T-helper 2 cell treated with Interferon-gamma antibody and Interleukin-4, amounts not matched to agents 5 μg/mL and 100 μg/mL, for 36 hours (primary cell): ENCODE results near the gene TDRD7.

ENCODE experiments used
- DNase-seq: peaks from one replicate; pipeline ENCODE4 v3.0.0; 2021; ENCODE audit warnings: low spot score
- H3K27ac Mint-ChIP-seq: one replicate; pipeline ENCODE4 v1.8.0; 2021; ENCODE audit warnings: mild to moderate bottlenecking, mixed read lengths
- H3K27me3 Mint-ChIP-seq: one replicate; pipeline ENCODE4 v1.8.0; 2021; ENCODE audit warnings: low read depth, mixed read lengths
- H3K36me3 Mint-ChIP-seq: one replicate; pipeline ENCODE4 v1.8.0; 2021; ENCODE audit warnings: low read depth, mixed read lengths
- H3K4me1 Mint-ChIP-seq: one replicate; pipeline ENCODE4 v1.8.0; 2021; ENCODE audit warnings: low read depth, mixed read lengths
- H3K4me3 Mint-ChIP-seq: one replicate; pipeline ENCODE4 v1.8.0; 2022; ENCODE audit warnings: mild to moderate bottlenecking, moderate library complexity, mixed read lengths
- H3K9me3 Mint-ChIP-seq: one replicate; pipeline ENCODE4 v1.8.0; 2021; ENCODE audit warnings: mixed read lengths

The TDRD7 gene

GRCh38 chr9:97382099-97382718, 29.7 kb upstream of the TDRD7 start:
- H3K4me1 Mint-ChIP-seq = peaks cover 4% of the 10 kb centered on the region
- DNase-seq = no peak
- H3K4me3 Mint-ChIP-seq = no peak overlapping the region
- no peaks in the 10 kb centered on the region for H3K36me3 Mint-ChIP-seq
- H3K27me3 Mint-ChIP-seq = peaks cover 12% of the 10 kb centered on the region
- H3K9me3 Mint-ChIP-seq = no peaks in the 10 kb centered on the region
- H3K27ac Mint-ChIP-seq = no peak overlapping the region

DNA sequence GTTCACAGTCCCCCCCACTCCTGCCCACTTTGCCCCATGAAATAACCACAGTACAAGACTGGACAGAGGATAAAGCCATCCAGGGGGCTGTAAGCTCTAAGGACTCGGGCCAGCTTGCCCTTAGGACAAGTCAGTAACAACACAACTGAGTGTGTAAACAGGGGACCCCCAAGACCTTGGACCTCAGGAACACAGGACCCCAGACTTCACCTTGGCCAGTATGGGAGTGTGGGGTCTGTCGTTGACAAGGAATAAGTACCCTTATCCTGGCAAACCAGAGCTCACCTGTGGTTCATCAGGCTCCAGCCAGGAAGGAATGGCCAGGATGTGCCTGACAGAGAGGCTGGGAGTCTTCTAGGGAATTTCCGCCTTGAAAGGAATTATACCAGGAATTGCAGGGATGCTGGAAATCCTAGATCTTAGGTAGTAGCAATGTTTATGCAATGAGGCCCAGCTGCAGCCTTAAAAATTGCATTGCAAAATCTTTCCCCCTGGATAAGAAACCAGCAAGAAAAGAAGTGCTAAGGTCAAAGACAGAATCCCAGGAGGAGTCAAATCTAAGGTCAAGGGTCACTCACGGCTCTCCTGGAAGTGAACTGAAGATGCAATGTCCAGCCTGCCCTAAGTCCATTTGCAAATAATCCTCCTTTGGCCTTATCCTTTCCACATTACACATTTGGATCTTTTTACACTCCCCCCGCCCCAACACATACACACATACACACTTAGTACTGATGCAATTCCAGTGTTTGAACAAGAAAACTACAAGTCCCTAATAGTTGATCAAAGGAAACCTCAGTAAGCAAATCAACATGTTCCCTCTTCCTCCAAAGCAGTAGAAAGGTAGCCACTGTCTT, 27.3 kb upstream of the TDRD7 start:
- no peak overlapping the region for H3K4me3 Mint-ChIP-seq
- no peaks in the 10 kb centered on the region for H3K36me3 Mint-ChIP-seq
- H3K9me3 Mint-ChIP-seq = no peaks in the 10 kb centered on the region
- H3K27me3 Mint-ChIP-seq = peaks cover 12% of the 10 kb centered on the region
- no peak for DNase-seq
- H3K4me1 Mint-ChIP-seq = peaks cover 12% of the 10 kb centered on the region
- H3K27ac Mint-ChIP-seq = no peak overlapping the region

DNA sequence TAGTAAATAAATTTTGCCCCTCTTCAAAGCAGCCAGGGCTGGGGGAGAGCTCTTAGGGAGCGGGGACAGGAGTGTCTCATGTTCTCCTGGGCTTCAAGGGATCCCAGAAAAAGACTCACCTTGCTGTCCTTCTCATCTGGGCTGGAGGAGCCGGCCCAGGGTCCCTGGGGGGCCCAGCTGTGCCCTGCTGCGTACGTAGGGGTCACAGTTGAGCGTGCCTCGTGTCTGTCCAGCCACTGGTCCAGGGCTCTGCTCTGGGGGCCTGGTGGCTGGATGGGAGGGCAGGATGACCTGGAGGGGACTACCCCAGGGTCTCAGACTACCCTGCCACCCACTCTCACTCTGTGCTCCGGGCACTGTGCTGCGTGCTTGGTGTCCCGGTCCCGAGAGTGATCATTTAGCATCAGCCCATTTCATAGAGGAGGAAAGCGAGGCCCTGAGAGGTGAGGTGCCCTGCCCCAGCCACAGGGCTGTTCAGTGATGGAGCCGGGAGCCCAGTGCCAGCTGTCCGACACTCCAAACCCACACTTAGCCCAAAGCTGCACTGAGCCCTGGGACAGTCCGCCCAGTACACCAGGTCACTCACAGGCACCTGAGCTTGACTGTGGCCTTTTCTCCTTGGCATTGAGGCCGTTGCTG, 26.2 kb upstream of the TDRD7 start:
- no peak for DNase-seq
- peaks cover 14% of the 10 kb centered on the region for H3K27me3 Mint-ChIP-seq
- no peak overlapping the region for H3K27ac Mint-ChIP-seq
- H3K4me1 Mint-ChIP-seq = peaks cover 12% of the 10 kb centered on the region
- H3K4me3 Mint-ChIP-seq = no peak overlapping the region
- no peaks in the 10 kb centered on the region for H3K9me3 Mint-ChIP-seq
- no peaks in the 10 kb centered on the region for H3K36me3 Mint-ChIP-seq

DNA sequence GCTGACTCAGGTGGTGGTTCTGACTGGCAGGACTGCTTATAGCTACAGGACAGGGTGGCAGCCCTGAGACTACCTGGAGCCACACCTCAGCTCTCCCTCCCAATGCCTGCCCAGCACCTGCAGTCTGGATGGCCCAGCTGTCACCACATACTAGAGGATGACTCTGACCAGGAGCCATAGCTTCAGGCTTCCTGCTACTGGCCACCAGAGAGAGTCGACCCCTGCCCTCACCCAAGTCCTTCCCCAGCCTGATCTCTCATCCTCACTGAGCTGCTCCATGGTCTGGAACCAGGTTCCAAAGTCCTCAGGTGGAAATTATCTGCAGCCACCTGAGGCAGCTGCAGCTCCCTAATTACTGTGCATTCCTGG, 25.6 kb upstream of the TDRD7 start:
- no peak overlapping the region for H3K4me3 Mint-ChIP-seq
- no peaks in the 10 kb centered on the region for H3K9me3 Mint-ChIP-seq
- no peak overlapping the region for H3K27ac Mint-ChIP-seq
- no peaks in the 10 kb centered on the region for H3K36me3 Mint-ChIP-seq
- H3K4me1 Mint-ChIP-seq = peaks cover 12% of the 10 kb centered on the region
- DNase-seq = no peak
- H3K27me3 Mint-ChIP-seq = peaks cover 14% of the 10 kb centered on the region

DNA sequence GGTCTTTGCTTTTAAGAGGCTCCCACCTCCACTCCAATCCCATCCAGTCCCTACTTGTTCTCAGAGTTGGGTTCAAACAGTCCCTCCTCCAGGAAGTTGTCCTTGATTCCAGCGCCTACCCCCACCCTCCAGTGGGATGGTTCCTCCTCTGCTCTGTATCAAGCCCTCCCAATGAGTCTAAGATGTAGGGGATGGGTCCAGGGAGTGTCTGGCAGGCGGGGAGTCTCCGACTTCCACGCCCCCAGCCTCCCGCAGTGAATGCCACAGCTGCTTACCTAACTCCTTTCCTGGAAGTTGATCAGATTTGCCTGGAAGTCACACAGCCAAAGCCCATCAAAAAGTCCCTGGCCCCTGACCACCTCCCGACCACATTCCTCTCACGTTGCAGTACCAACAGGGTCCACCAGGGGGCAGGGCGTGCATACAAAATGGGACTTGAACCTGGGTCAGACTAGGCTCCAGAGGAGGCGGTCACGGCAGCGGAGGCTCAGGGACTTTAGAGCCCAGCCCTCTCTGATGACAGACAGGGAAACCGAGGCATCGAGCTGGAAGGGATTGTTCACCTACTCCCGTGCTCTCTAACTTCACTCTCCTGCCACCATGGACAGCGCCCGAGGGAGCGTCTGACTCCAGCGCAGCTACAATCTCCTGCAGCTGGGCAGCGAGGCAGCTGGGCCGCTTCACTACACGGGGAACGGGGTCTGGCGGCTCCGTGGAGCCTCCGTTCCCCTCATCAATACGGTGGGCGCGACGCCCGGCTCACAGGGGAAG, 25.0 kb upstream of the TDRD7 start:
- Mint-ChIP-seq H3K36me3 (no peaks in the 10 kb centered on the region), H3K4me3 (no peak overlapping the region), H3K27ac (no peak overlapping the region), H3K4me1 (peaks cover 12% of the 10 kb centered on the region), H3K9me3 (no peaks in the 10 kb centered on the region), H3K27me3 (peaks cover 18% of the 10 kb centered on the region)
- peak; percentile 69 for DNase-seq

DNA sequence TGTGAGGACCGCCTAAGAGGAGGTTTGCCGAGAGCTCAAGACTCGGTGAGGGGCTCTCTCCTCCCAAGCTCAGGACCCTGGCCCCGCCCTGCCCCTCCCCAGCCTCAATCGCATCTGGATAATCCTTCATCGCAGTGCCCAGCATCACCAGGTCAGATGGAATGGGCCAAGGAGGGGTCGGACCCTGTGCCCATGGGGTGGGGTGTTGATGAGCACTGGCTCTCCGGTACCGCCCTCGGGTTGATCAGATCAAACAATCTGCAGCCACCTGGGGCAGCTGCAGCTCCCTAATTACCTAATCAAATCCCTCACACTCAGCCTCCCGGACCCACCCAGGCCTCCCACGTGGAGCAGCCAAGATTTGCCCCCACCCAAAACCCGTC, 24.4 kb upstream of the TDRD7 start:
- Mint-ChIP-seq H3K4me3 (no peak overlapping the region), H3K27ac (no peak overlapping the region), H3K4me1 (peaks cover 12% of the 10 kb centered on the region), H3K27me3 (peaks cover 21% of the 10 kb centered on the region), H3K9me3 (no peaks in the 10 kb centered on the region), H3K36me3 (no peaks in the 10 kb centered on the region)
- no peak for DNase-seq

DNA sequence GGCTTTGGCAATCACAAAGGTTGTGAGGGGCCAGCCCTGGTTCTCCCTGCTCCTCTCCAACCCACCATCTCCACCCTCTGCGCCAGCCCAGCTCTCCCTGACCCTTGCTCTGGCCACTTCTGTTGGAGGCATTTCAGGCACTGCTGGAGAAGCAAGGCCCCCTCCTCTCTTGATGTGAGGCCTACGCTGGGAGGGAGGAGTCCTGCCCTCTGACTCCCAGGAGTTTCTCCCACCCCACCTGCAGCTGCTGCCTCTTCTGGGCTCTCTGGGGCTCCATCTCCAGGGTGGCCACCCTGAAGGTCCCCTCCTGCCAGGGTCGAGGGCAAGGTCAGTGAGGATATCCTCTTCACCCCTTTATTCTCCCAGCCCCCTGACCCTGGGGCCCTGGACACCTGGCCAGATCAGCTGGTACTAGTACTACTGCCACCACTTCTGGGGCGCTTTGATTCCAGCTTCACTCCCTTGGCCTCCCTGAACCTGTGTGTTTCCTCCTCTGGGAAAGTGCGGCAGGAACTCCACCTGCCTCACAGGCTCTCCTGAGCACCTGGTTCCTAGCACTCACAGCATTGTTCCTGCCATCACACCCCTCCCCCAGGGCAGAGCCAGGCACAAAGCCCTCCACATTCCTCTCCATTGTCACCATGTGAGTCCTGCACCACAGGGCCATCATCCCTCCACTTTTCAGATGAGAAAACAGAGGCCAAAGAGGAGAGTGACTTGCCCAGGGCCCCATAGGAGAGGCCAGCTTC, 23.8 kb upstream of the TDRD7 start:
- Mint-ChIP-seq H3K9me3 (no peaks in the 10 kb centered on the region), H3K27me3 (peaks cover 24% of the 10 kb centered on the region), H3K4me3 (no peak overlapping the region), H3K36me3 (no peaks in the 10 kb centered on the region), H3K4me1 (peaks cover 12% of the 10 kb centered on the region), H3K27ac (no peak overlapping the region)
- no peak for DNase-seq

DNA sequence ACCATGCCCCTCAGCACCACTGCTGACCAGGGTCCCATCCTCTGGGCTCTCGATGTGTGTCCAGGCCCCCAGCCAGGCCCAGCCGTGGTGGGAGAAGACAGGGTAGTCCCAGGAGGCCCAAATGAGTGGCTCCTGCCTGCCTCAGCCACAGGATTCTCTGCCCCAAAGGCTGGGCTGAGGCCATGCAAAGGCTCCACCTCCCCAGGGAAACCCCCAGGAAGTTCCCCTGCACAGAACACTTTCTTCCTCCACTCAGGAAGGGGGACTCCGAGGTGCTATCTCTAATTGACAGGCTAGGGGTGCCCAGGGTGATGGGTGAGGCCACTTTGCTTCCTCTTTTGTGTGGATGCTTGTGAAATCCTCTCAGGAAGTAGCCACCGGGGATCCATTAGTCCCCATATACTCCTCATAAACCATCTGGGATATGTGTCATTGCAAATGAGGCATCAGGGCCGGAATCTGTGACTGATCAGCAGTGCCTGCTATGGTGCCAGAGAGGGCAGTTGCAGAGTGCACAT, 23.1 kb upstream of the TDRD7 start:
- peak; percentile 57 for DNase-seq
- no peaks in the 10 kb centered on the region for H3K9me3 Mint-ChIP-seq
- peaks cover 12% of the 10 kb centered on the region for H3K4me1 Mint-ChIP-seq
- H3K27me3 Mint-ChIP-seq = peaks cover 29% of the 10 kb centered on the region
- no peaks in the 10 kb centered on the region for H3K36me3 Mint-ChIP-seq
- H3K4me3 Mint-ChIP-seq = no peak overlapping the region
- no peak overlapping the region for H3K27ac Mint-ChIP-seq

DNA sequence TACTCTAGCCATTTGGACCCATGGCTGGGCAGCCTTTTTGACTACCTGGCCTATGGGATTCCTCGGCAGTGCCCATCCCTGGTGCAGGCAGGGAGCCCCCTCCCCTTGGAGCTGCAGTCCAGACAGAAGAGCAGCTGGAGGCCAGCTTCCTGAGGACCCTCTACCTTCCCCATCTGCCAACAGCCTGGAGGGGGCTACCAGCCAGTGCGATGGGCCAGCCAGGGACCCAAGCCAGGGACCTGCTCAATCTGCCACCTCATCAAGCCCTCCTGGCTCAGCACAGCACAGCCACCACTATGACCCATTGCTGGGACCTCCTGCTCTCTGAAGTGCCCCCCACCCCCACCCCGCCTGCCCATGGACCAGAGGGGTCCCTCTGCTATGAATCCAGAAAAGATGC, 22.6 kb upstream of the TDRD7 start:
- Mint-ChIP-seq H3K9me3 (no peaks in the 10 kb centered on the region), H3K4me1 (peaks cover 12% of the 10 kb centered on the region), H3K27me3 (peaks cover 33% of the 10 kb centered on the region), H3K4me3 (no peak overlapping the region), H3K36me3 (no peaks in the 10 kb centered on the region), H3K27ac (no peak overlapping the region)
- DNase-seq = no peak

DNA sequence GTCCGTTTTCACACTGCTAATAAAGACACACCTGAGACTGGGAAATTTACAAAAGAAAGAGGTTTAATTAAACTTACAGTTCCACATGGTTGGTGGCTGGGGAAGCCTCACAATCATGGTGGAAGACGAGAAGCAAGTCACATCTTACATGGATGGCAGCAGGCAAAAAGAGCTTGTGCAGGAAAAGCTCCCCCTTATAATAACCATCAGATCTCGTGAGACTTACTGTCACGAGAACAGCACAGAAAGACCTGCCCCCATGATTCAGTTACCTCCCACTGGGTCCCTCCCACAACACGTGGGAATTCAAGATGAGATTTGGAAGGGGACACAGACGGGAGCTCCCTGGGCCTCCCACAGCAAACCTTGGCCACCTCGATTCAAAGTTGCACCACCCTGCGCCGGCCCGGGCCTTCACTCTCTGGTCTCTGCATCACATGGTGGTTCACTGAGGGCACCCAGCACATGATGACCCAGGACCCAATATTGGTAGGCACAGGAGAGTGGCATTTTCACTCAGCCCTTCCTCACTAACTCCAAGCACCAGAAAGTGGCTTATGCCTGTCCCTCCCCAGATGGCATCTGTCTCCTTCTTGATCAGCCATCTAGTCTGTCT, 21.0 kb upstream of the TDRD7 start:
- no peak for DNase-seq
- Mint-ChIP-seq H3K9me3 (no peaks in the 10 kb centered on the region), H3K27ac (no peak overlapping the region), H3K36me3 (no peaks in the 10 kb centered on the region), H3K27me3 (peaks cover 42% of the 10 kb centered on the region), H3K4me1 (peaks cover 14% of the 10 kb centered on the region), H3K4me3 (no peak overlapping the region)

GRCh38 chr9:97394881-97395280, 17.0 kb upstream of the TDRD7 start:
- Mint-ChIP-seq H3K9me3 (no peaks in the 10 kb centered on the region), H3K27ac (no peak overlapping the region), H3K4me1 (peaks cover 19% of the 10 kb centered on the region), H3K36me3 (no peaks in the 10 kb centered on the region), H3K4me3 (no peak overlapping the region), H3K27me3 (peaks cover 52% of the 10 kb centered on the region)
- DNase-seq = no peak

- Mint-ChIP-seq H3K4me3 (no peak overlapping the region), H3K27ac (no peak overlapping the region), H3K27me3 (peaks cover 51% of the 10 kb centered on the region), H3K4me1 (peaks cover 19% of the 10 kb centered on the region), H3K36me3 (no peaks in the 10 kb centered on the region), H3K9me3 (no peaks in the 10 kb centered on the region)
- no peak for DNase-seq
These were observed 16.2 kb upstream of the TDRD7 start for GRCh38 chr9:97395745-97396144.

GRCh38 chr9:97396256-97396655, 15.6 kb upstream of the TDRD7 start:
- Mint-ChIP-seq H3K9me3 (no peaks in the 10 kb centered on the region), H3K27me3 (peaks cover 52% of the 10 kb centered on the region), H3K4me1 (peaks cover 19% of the 10 kb centered on the region), H3K36me3 (no peaks in the 10 kb centered on the region), H3K27ac (no peak overlapping the region), H3K4me3 (no peak overlapping the region)
- no peak for DNase-seq
